ENCODE measurements around the gene CDKAL1. TPM values are rescaled to one million over a fixed set of nuclear protein-coding genes. Genes with fewer than 3 reads are reported as not detected.
"Not testable (repeated sequence)": the region's sequence is repeated elsewhere in the genome, so short reads cannot be mapped to it uniquely, and the experiment has no call there.

The CDKAL1 gene
- total RNA-seq, 1 donor from 2014 or later = 46.5 TPM

GRCh38 chr6:20584100-20584731, 50.0 kb downstream of the CDKAL1 start:
- FAIRE-seq (no peak), DNase-seq (ENCODE audit: low spot score in 2 of 2) (no peak)

- DNase-seq (ENCODE audit: low spot score in 2 of 2) (no peak), FAIRE-seq (no peak)
These were observed 55.0 kb downstream of the CDKAL1 start for GRCh38 chr6:20589266-20589665.

- not testable (repeated sequence) for FAIRE-seq; DNase-seq (ENCODE audit: low spot score in 2 of 2)
These were observed 56.2 kb downstream of the CDKAL1 start for GRCh38 chr6:20590476-20590875.

GRCh38 chr6:20594299-20594853, 60.1 kb downstream of the CDKAL1 start:
- not testable (repeated sequence) for FAIRE-seq; DNase-seq (ENCODE audit: low spot score in 2 of 2)

- no peak for FAIRE-seq
These were observed 65.2 kb downstream of the CDKAL1 start for GRCh38 chr6:20599302-20600051.

GRCh38 chr6:20600831-20601230, 66.6 kb downstream of the CDKAL1 start:
- no peak for FAIRE-seq
- no peak for DNase-seq (ENCODE audit: low spot score in 2 of 2)

More at GRCh38 chr6:20599302-20600051, 65.2 kb downstream of the CDKAL1 start:
- no peak for DNase-seq (ENCODE audit: low spot score in 2 of 2)

GRCh38 chr6:20604159-20604558, 69.9 kb downstream of the CDKAL1 start:
- DNase-seq (ENCODE audit: low spot score in 2 of 2) = no peak
- FAIRE-seq = no peak

- FAIRE-seq (no peak), DNase-seq (ENCODE audit: low spot score in 2 of 2) (no peak)
These were observed 70.8 kb downstream of the CDKAL1 start for GRCh38 chr6:20605061-20605460.

GRCh38 chr6:20605581-20605980, 71.3 kb downstream of the CDKAL1 start:
- DNase-seq (ENCODE audit: low spot score in 2 of 2) = no peak
- FAIRE-seq = no peak

GRCh38 chr6:20606831-20607230, 72.6 kb downstream of the CDKAL1 start:
- no peak for FAIRE-seq

GRCh38 chr6:20608356-20608755, 74.1 kb downstream of the CDKAL1 start:
- FAIRE-seq (peak; percentile 66), DNase-seq (ENCODE audit: low spot score in 2 of 2) (no peak)

More at GRCh38 chr6:20606831-20607230, 72.6 kb downstream of the CDKAL1 start:
- no peak for DNase-seq (ENCODE audit: low spot score in 2 of 2)

- DNase-seq (ENCODE audit: low spot score in 2 of 2) (no peak), FAIRE-seq (no peak)
These were observed 74.6 kb downstream of the CDKAL1 start for GRCh38 chr6:20608905-20609304.

- FAIRE-seq = not testable (repeated sequence)
These were observed 75.7 kb downstream of the CDKAL1 start for GRCh38 chr6:20609924-20610323.

GRCh38 chr6:20610636-20611370, 76.5 kb downstream of the CDKAL1 start:
- DNase-seq (ENCODE audit: low spot score in 2 of 2) (no peak), FAIRE-seq (no peak)

More at GRCh38 chr6:20609924-20610323, 75.7 kb downstream of the CDKAL1 start:
- DNase-seq (ENCODE audit: low spot score in 2 of 2) = not testable (repeated sequence)

- not testable (repeated sequence) for DNase-seq (ENCODE audit: low spot score in 2 of 2); FAIRE-seq
These were observed 83.3 kb downstream of the CDKAL1 start for GRCh38 chr6:20617537-20617936.

GRCh38 chr6:20620043-20620442, 85.8 kb downstream of the CDKAL1 start:
- DNase-seq (ENCODE audit: low spot score in 2 of 2) (no peak), FAIRE-seq (no peak)

GRCh38 chr6:20623761-20624160, 89.5 kb downstream of the CDKAL1 start:
- no peak for DNase-seq (ENCODE audit: low spot score in 2 of 2)
- FAIRE-seq = no peak

- no peak for FAIRE-seq
- DNase-seq (ENCODE audit: low spot score in 2 of 2) = no peak
These were observed 91.9 kb downstream of the CDKAL1 start for GRCh38 chr6:20626165-20626564.

- FAIRE-seq = no peak
- DNase-seq (ENCODE audit: low spot score in 2 of 2) = no peak
These were observed 95.3 kb downstream of the CDKAL1 start for GRCh38 chr6:20629509-20629908.

GRCh38 chr6:20630136-20630535, 95.9 kb downstream of the CDKAL1 start:
- DNase-seq (ENCODE audit: low spot score in 2 of 2) (no peak), FAIRE-seq (no peak)
